SIG-M5 treated with dmso at 0.1 percent for 504 hours (cell line): Measurements from ENCODE around the gene XRCC2.
A peak's percentile ranks its signal among the peaks of the same experiment; 100 is the strongest.
"Not testable (repeated sequence)": the region's sequence is repeated elsewhere in the genome, so short reads cannot be mapped to it uniquely, and the experiment has no call there.

Experiments used
- DNase-seq: peaks from one replicate; lab custom pipeline; 2025; ENCODE audit not compliant: unreplicated experiment; lab: John Stamatoyannopoulos, UW

Gene XRCC2

DNA sequence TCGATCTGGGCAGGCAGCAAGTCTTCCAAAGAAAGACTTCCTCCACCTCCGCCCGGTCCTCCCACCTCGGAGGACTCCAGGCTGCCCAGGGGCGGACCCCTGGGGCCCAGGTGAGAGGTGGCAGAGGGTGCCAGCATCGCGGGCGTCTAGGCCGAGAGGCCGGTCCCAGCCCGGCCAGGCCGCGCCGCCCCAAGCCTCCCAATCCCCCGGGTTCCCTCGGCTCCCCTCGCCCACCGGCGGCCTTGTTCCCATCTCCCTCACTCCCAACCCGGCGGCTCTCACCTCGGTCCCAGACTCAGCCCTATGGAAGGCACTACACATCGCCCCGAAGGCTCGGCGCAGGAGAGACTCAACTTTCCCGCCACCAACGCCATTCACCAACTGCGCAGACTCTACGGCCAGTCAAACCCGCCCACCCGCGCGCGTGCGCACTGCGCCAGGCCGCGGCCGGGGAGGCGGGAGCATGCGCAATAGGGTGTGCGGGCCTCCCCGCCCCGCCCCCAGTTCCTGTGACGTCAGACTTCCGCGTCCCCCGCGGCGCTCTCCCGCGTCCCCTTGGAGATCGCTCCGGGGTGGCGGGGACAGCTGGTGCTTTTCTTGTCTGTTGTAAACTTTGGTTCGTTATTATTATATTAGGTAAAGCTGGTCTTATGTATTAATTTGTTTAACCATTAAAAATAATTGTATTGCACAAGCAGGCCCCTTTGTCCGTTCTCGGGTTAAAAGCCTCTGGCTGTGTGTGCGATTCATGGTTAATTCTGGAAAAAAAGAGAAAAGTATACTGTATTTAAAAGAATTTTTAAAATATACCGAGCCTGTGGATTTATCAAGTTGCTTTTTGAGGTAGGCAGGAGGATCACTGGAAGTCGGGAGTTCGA is at the start of gene XRCC2:
Gene XRCC2, minus strand, starts transcription at position 383 of the 878 bp plus-strand sequence. Its CDS starts 62 bp downstream, at position 321.
- peak; percentile 78 for DNase-seq

GRCh38 chr7:152723364-152723763 is 47.4 kb upstream of the XRCC2 start:
- no peak for DNase-seq

GRCh38 chr7:152712412-152713042 is 36.6 kb upstream of the XRCC2 start:
- not testable (repeated sequence) for DNase-seq

DNA sequence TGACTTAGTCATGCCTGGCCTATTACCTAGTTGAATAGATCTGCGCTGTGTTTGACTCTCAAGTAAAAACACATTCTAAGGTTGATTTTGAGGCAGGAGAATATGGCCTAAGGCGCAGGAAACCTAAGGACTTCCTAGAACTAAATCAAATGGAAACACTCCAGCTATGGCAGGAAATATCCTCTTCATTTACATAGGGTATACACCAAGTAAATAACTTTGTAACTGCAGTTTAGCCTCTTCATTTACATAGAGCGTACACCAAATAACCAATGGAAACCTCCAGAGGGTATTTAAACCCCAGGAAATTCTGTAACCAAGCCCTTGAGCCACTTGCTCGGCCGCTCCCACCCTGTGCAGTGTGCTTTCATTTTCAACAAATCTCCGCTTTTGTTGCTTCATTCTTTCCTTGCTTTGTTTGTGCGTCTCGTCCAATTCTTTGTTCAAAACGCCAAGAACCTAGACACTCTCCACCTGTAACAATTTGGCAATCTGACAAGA is 35.6 kb upstream of the XRCC2 start:
- DNase-seq = no peak

DNA sequence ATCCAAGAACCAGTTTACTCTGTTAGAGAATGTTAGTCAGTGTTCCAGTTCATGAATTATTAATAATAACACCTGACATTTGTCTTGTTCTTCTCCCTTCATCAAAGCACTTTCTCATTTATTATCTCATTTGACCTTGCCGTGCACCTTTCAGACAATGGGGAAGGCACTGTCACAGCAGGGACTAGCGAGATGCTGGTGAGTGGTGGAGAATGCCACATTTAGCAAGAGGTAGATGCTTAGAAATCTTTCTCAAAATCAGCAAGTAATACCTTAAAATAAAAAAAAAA is 34.2 kb upstream of the XRCC2 start:
- DNase-seq = no peak

- DNase-seq = no peak
These were observed 33.6 kb upstream of the XRCC2 start for GRCh38 chr7:152709287-152710152.

- no peak for DNase-seq
These were observed 28.9 kb upstream of the XRCC2 start for GRCh38 chr7:152704796-152705384.

GRCh38 chr7:152699079-152699478 is 23.1 kb upstream of the XRCC2 start:
- DNase-seq = no peak

DNA sequence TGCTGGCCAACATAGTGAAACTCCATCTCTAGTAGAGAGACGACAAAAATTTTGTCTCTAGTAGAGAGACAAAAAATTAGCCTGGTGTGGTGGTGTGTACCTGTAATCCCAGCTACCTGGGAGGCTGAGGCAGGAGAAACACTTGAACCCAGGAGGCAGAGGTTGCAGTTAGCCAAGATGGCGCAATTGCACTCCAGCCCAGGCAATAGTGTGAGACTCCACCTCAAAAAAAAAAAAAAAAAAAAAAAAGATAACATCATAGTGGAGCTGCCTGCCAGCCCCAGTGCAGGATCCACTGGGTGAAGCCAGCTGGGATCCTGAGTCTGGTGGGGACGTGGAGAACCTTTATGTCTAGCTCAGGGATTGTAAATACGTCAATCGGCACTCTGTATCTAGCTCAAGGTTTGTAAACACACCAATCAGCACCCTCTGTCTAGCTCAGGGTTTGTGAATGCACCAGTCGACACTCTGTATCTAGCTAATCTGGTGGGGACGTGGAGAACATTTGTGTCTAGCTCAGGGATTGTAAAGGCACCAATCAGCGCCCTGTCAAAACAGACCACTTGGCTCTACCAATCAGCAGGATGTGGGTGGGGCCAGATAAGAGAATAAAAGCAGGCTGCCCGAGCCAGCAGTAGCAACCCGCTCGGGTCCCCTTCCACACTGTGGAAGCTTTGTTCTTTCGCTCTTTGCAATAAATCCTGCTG is 21.5 kb upstream of the XRCC2 start:
- not testable (repeated sequence) for DNase-seq

DNA sequence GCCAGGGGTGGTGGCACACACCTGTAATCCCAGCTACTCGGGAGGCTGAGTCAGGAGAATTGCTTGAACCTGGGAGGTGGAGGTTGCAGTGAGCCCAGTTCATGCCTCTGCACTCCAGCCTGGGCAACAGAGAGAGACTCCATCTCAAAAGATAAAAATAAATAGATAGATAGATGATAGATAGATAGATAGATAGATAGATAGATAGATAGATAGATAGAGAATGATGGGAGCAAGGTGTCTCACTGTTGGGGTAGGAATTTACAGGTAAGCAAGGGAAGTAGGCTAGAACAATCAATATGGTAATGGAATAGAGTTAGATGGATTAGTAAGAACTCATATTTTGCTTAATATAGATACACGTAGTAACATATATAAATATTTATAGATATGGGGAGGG is 16.3 kb upstream of the XRCC2 start:
- DNase-seq = not testable (repeated sequence)

GRCh38 chr7:152683297-152683696 is 7.4 kb upstream of the XRCC2 start:
- DNase-seq = no peak

DNA sequence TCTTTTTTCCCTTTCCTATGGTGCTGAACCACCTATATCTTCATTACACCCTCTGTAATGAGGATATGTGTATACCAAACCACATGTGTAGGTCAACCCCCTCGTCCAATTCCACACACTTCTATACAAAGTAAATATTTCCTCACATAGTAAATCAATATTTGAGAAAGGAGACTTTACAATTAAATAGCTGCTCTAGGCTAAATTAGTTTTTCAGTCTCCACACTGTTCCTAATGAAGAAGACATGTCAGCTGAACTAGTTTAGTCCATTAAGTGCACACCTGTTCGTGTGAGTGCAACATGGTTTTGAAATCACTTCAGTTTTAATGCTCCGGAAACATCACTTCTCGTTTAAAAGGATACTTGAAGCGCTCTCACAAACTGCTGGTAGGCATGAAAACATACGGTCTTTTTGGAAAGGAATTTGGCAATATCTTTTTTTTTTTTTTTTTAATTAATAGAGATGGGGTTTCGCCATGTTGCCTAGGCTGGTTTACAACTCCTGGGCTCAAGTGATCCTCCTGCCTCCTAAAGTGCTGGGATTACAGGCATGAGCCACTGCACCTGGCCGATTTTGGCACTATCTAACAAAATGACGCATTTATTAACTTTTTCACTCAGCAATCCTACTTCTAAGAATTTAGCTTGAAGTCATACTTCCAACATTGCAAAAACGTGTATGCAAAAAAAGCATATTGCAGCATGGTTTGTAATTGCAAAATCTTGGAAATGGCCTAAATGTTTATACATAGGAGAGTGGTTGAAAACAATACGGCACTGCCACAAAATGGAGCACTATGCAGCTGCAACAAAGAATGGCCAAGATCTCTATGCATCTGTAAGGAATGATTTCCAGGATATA is 2.1 kb upstream of the XRCC2 start:
- DNase-seq = no peak

GRCh38 chr7:152674860-152675758 is 832 bp downstream of the XRCC2 start:
- peak; percentile 50 for DNase-seq

GRCh38 chr7:152673897-152674296 is 2.0 kb downstream of the XRCC2 start:
- peak; percentile 50 for DNase-seq

- DNase-seq = no peak
These were observed 3.3 kb downstream of the XRCC2 start for GRCh38 chr7:152672626-152673025.

DNA sequence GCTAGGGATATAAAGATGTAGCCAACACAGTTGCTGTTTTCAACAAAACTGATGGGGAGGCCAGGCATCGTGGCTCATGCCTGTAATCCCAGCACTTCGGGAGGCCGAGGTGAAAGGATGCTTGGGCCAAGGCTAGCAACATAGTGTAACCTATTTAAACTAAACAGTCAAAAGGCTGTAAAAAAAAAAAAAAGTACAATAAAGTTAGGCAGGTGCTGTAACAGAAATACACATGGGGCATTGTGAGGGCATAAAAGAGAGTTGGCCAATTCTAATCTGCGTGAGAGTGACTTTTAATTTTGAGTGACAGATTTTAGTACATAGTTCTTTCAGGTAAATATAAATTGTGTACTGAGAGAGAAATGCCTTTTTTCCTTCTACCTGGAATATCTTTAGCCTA is 6.2 kb downstream of the XRCC2 start:
- DNase-seq = no peak

DNA sequence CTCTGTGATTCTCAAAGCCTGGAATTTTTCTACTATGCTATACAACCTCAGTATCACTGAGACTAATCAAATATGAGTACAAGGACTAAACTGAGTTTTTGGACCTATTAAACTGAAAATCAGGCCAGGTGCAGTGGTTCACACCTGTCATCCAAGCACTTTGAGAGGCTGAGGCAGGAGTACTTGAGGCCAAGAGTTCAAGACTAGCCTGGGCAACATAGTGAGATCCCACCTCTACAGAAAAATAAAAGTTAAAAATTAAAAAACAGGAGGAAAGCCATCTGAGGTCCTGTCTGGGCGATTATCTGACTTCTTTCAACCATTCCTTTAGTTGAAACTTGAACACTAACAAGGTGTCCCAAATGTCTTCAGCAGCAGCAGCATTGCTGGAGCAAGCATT is 7.0 kb downstream of the XRCC2 start:
- no peak for DNase-seq

DNA sequence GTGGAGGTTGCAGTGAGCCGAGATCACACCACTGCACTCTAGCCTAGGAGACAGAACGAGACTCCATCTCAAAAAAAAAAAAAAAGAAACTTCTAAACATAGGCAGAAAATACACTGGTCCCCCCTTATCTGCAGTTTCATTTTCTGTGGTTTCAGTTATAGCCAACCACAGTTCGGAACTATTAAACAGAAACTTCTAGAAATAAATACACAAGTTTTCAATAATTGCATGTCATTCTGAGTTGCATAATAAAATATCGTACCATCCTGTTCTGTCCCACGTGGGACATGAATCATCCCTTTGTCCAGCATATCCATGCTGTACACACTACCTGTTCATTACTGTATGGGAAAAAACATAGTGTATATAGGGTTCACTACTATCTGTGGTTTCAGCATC is 8.0 kb downstream of the XRCC2 start:
- no peak for DNase-seq

GRCh38 chr7:152666078-152666477 is 9.9 kb downstream of the XRCC2 start:
- DNase-seq = no peak
